ENCODE measurements around the gene PALLD.

GRCh38 chr4:168555437-168555836 lies 58.6 kb downstream of the PALLD start:
- no peak for TF ChIP-seq POLR2A (IDR thresholded peaks at IDR 0.05)
- TF ChIP-seq, protein P1, sequence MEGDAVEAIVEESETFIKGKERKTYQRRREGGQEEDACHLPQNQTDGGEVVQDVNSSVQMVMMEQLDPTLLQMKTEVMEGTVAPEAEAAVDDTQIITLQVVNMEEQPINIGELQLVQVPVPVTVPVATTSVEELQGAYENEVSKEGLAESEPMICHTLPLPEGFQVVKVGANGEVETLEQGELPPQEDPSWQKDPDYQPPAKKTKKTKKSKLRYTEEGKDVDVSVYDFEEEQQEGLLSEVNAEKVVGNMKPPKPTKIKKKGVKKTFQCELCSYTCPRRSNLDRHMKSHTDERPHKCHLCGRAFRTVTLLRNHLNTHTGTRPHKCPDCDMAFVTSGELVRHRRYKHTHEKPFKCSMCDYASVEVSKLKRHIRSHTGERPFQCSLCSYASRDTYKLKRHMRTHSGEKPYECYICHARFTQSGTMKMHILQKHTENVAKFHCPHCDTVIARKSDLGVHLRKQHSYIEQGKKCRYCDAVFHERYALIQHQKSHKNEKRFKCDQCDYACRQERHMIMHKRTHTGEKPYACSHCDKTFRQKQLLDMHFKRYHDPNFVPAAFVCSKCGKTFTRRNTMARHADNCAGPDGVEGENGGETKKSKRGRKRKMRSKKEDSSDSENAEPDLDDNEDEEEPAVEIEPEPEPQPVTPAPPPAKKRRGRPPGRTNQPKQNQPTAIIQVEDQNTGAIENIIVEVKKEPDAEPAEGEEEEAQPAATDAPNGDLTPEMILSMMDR (IDR thresholded peaks at IDR 0.05) = no peak
- TF ChIP-seq EP300 (IDR thresholded peaks at IDR 0.05) = no peak
